IMR-90 (cell line): ENCODE results near the gene KEAP1.

Experiments used
- CEBPB ChIP-seq: IDR thresholded peaks from 2 replicates; pipeline ENCODE4 v1.6.1; 2012; ENCODE audit warnings: low read depth, low read length, improper control_type of control experiment
- MXI1 ChIP-seq: IDR thresholded peaks from 2 replicates; pipeline ENCODE4 v1.6.1; 2012; ENCODE audit warnings: low read depth, mild to moderate bottlenecking, low read length, moderate library complexity, borderline replicate concordance
- POLR2A ChIP-seq: IDR thresholded peaks from 2 replicates; pipeline ENCODE4 v1.6.1; 2012; ENCODE audit warnings: mild to moderate bottlenecking, low read depth, low read length
- RFX5 ChIP-seq: IDR thresholded peaks from 2 replicates; pipeline ENCODE4 v1.8.0; 2012; ENCODE audit warnings: low read depth, mild to moderate bottlenecking, low read length, moderate library complexity
- TF ChIP-seq, protein P1 (sequence below): fragments of 150-350 bp; IDR thresholded peaks from 2 replicates; pipeline ENCODE4 v1.6.1; 2017; ENCODE audit warnings: mild to moderate bottlenecking, antibody characterized with exemption, low read length, low read depth
- TF ChIP-seq, protein P2 (sequence below): conservative IDR thresholded peaks from 2 replicates; pipeline ENCODE4 v1.5.1; 2012; ENCODE audit warnings: mild to moderate bottlenecking, low read depth, low read length, improper control_type of control experiment

DNA sequence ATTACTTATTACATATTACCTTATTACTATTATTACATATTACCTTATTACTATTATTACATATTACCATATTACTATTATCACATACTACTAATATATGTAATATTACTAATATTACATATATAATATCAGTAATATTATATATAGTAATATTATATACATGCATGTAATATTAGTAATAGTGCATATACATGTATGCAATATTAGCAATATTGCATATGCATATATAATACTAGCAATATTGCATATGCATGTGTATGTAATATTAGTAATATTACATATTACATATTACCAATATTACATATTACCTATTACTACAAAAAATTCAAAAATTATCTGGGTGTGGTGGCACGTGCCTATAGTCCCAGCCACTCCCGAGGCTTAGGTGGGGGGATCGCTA lies 60.5 kb downstream of the KEAP1 start:
- TF ChIP-seq, protein P1, sequence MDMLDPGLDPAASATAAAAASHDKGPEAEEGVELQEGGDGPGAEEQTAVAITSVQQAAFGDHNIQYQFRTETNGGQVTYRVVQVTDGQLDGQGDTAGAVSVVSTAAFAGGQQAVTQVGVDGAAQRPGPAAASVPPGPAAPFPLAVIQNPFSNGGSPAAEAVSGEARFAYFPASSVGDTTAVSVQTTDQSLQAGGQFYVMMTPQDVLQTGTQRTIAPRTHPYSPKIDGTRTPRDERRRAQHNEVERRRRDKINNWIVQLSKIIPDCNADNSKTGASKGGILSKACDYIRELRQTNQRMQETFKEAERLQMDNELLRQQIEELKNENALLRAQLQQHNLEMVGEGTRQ, result no peak
- TF ChIP-seq, protein P2, sequence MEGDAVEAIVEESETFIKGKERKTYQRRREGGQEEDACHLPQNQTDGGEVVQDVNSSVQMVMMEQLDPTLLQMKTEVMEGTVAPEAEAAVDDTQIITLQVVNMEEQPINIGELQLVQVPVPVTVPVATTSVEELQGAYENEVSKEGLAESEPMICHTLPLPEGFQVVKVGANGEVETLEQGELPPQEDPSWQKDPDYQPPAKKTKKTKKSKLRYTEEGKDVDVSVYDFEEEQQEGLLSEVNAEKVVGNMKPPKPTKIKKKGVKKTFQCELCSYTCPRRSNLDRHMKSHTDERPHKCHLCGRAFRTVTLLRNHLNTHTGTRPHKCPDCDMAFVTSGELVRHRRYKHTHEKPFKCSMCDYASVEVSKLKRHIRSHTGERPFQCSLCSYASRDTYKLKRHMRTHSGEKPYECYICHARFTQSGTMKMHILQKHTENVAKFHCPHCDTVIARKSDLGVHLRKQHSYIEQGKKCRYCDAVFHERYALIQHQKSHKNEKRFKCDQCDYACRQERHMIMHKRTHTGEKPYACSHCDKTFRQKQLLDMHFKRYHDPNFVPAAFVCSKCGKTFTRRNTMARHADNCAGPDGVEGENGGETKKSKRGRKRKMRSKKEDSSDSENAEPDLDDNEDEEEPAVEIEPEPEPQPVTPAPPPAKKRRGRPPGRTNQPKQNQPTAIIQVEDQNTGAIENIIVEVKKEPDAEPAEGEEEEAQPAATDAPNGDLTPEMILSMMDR, result no peak
- TF ChIP-seq CEBPB (no peak), RFX5 (no peak), POLR2A (no peak), MXI1 (no peak)
